Measurements from ENCODE around the gene IDH2.

Gene IDH2

GRCh38 chr15:90082140-90082715 lies 20.0 kb downstream of the IDH2 start:
- no peak for TF ChIP-seq CTCF (IDR thresholded peaks at IDR 0.05; ENCODE audit: borderline replicate concordance, insufficient read depth, low read depth, low read length)
- no peak overlapping the region for H3K4me3 ChIP-seq (ENCODE audit: low read depth, low read length)

GRCh38 chr15:90080818-90081393 lies 21.4 kb downstream of the IDH2 start:
- no peak overlapping the region for H3K4me3 ChIP-seq (ENCODE audit: low read depth, low read length)
- TF ChIP-seq CTCF (IDR thresholded peaks at IDR 0.05; ENCODE audit: borderline replicate concordance, insufficient read depth, low read depth, low read length) = no peak

GRCh38 chr15:90080458-90080755 lies 21.9 kb downstream of the IDH2 start:
- no peak for TF ChIP-seq CTCF (IDR thresholded peaks at IDR 0.05; ENCODE audit: borderline replicate concordance, insufficient read depth, low read depth, low read length)
- no peak overlapping the region for H3K4me3 ChIP-seq (ENCODE audit: low read depth, low read length)

GRCh38 chr15:90079619-90080457 lies 22.4 kb downstream of the IDH2 start:
- no peak for TF ChIP-seq CTCF (IDR thresholded peaks at IDR 0.05; ENCODE audit: borderline replicate concordance, insufficient read depth, low read depth, low read length)
- no peak overlapping the region for H3K4me3 ChIP-seq (ENCODE audit: low read depth, low read length)

GRCh38 chr15:90078965-90079364 lies 23.3 kb downstream of the IDH2 start:
- H3K4me3 ChIP-seq (ENCODE audit: low read depth, low read length) = no peak overlapping the region
- no peak for TF ChIP-seq CTCF (IDR thresholded peaks at IDR 0.05; ENCODE audit: borderline replicate concordance, insufficient read depth, low read depth, low read length)

GRCh38 chr15:90076716-90077115 lies 25.6 kb downstream of the IDH2 start:
- H3K4me3 ChIP-seq (ENCODE audit: low read depth, low read length) = no peak overlapping the region
- TF ChIP-seq CTCF (IDR thresholded peaks at IDR 0.05; ENCODE audit: borderline replicate concordance, insufficient read depth, low read depth, low read length) = no peak
